Neural progenitor cell (in vitro differentiated cells): ENCODE results near the gene CLNS1A. TPM values are rescaled to one million over a fixed set of nuclear protein-coding genes. Genes with fewer than 3 reads are reported as not detected.
"Not testable (repeated sequence)": the region's sequence is repeated elsewhere in the genome, so short reads cannot be mapped to it uniquely, and the experiment has no call there.

Experiments
- DNase-seq: peaks from one replicate; pipeline ENCODE4 v3.0.0-alpha.2; 2016; ENCODE audit warnings: low spot score
- H2AFZ ChIP-seq: fragments of 200-600 bp; sonication (generic); replicated peaks from 2 replicates; pipeline ENCODE4 v1.6.1; 2016; ENCODE audit warnings: antibody characterized with exemption
- H3F3A ChIP-seq: fragments of 200-600 bp; sonication (generic); 2 replicates; pipeline ENCODE4 v1.6.1; 2016; ENCODE audit warnings: antibody characterized with exemption, low read depth
- H3K27ac ChIP-seq: fragments of 200-600 bp; sonication (generic); 2 replicates; pipeline ENCODE4 v1.5.1; 2016; ENCODE audit warnings: mild to moderate bottlenecking
- H3K27me3 ChIP-seq: fragments of 200-600 bp; sonication (generic); 2 replicates; pipeline ENCODE4 v1.6.1; 2016; ENCODE audit warnings: mild to moderate bottlenecking, moderate library complexity
- H3K36me3 ChIP-seq: fragments of 200-600 bp; sonication (generic); 2 replicates; pipeline ENCODE4 v1.5.1; 2016
- H3K4me1 ChIP-seq: fragments of 200-600 bp; sonication (generic); 2 replicates; pipeline ENCODE4 v1.6.1; 2016; ENCODE audit warnings: mixed run types
- H3K4me2 ChIP-seq: fragments of 200-600 bp; sonication (generic); 2 replicates; pipeline ENCODE4 v1.6.1; 2016
- H3K4me3 ChIP-seq: fragments of 200-600 bp; sonication (generic); 2 replicates; pipeline ENCODE4 v1.5.1; 2016
- H3K79me2 ChIP-seq: fragments of 200-600 bp; sonication (generic); 2 replicates; pipeline ENCODE4 v1.6.1; 2016; ENCODE audit warnings: low read depth
- H3K9ac ChIP-seq: fragments of 200-600 bp; sonication (generic); 2 replicates; pipeline ENCODE4 v1.6.1; 2016
- H3K9me3 ChIP-seq: fragments of 200-600 bp; sonication (generic); 2 replicates; pipeline ENCODE4 v1.5.1; 2016; ENCODE audit warnings: low read depth
- H4K20me1 ChIP-seq: fragments of 200-600 bp; sonication (generic); 2 replicates; pipeline ENCODE4 v1.6.1; 2016; ENCODE audit warnings: low read depth
- H3K27ac Mint-ChIP-seq: 3 replicates; pipeline ENCODE4 v1.8.0; 2021; ENCODE audit warnings: mixed read lengths
- H3K27me3 Mint-ChIP-seq: 2 replicates; pipeline ENCODE4 v1.8.0; 2022; ENCODE audit warnings: low read depth, mild to moderate bottlenecking, inconsistent platforms, moderate library complexity, mixed read lengths; ENCODE audit not compliant: insufficient read depth
- H3K36me3 Mint-ChIP-seq: 3 replicates; pipeline ENCODE4 v1.8.0; 2021; ENCODE audit warnings: mixed read lengths
- H3K4me1 Mint-ChIP-seq: 3 replicates; pipeline ENCODE4 v1.8.0; 2021; ENCODE audit warnings: mixed read lengths
- H3K4me3 Mint-ChIP-seq: 3 replicates; pipeline ENCODE4 v1.8.0; 2021; ENCODE audit warnings: mild to moderate bottlenecking, moderate library complexity, mixed read lengths
- H3K9me3 Mint-ChIP-seq: 3 replicates; pipeline ENCODE4 v1.8.0; 2020; ENCODE audit warnings: mixed read lengths
- CTCF ChIP-seq: fragments of 200-600 bp; sonication (generic); IDR thresholded peaks from 2 replicates; pipeline ENCODE4 v1.5.1; 2017; ENCODE audit warnings: antibody characterized with exemption, mild to moderate bottlenecking
- EZH2 ChIP-seq: fragments of 200-600 bp; sonication (generic); IDR thresholded peaks from 2 replicates; pipeline ENCODE4 v1.6.1; 2017; ENCODE audit warnings: antibody characterized with exemption, mild to moderate bottlenecking, moderate library complexity
- EZH2phosphoT487 ChIP-seq: fragments of 200-600 bp; sonication (generic); IDR thresholded peaks from 2 replicates; pipeline ENCODE4 v1.6.1; 2017; ENCODE audit warnings: antibody characterized with exemption
- total RNA-seq: library from RNA; depleted of rRNA; stranded (reverse); fragments of >200 nt; gene quantifications from 2 replicates; pipeline ENCODE4 v1.2.3, GENCODE V29; 2015; ENCODE audit warnings: low replicate concordance

CLNS1A gene
- total RNA-seq, 1 donor from 2014 or later: 413 TPM

- peaks cover 6% of the 10 kb centered on the region for H3K36me3 Mint-ChIP-seq
- H3K79me2 ChIP-seq: no peaks in the 10 kb centered on the region
- H3K9me3 Mint-ChIP-seq: peaks cover 5% of the 10 kb centered on the region
- peaks cover 11% of the 10 kb centered on the region for H3K4me1 Mint-ChIP-seq
- no peaks in the 10 kb centered on the region for H3K36me3 ChIP-seq
- H3K9ac ChIP-seq: no peak overlapping the region
- H3K4me3 Mint-ChIP-seq: peak overlapping the region; percentile 86
- H3K27ac ChIP-seq: no peak overlapping the region
- H3K4me2 ChIP-seq: peak overlapping the region; percentile 95
- H3K27me3 ChIP-seq: peaks cover 15% of the 10 kb centered on the region
- H3K27ac Mint-ChIP-seq: no peak overlapping the region
- TF ChIP-seq EZH2phosphoT487: no peak
- no peak for TF ChIP-seq CTCF
- TF ChIP-seq EZH2: no peak
- H2AFZ ChIP-seq: peak overlapping the region; percentile 98
- H3K27me3 Mint-ChIP-seq: peaks cover 5% of the 10 kb centered on the region
- no peak for DNase-seq
- no peaks in the 10 kb centered on the region for H3K9me3 ChIP-seq
- peaks cover 26% of the 10 kb centered on the region for H3F3A ChIP-seq
- peak overlapping the region; percentile 62 for H3K4me3 ChIP-seq
- peaks cover 14% of the 10 kb centered on the region for H3K4me1 ChIP-seq
- H4K20me1 ChIP-seq: peaks cover 10% of the 10 kb centered on the region
These were observed 48.4 kb downstream of the CLNS1A start for GRCh38 chr11:77589181-77589520.

- Histone ChIP-seq H3K9me3 (peaks cover 27% of the 10 kb centered on the region), H3K27ac (no peak overlapping the region), H3K79me2 (no peaks in the 10 kb centered on the region), H3K36me3 (no peaks in the 10 kb centered on the region), H4K20me1 (no peaks in the 10 kb centered on the region), H3F3A (no peaks in the 10 kb centered on the region), H2AFZ (no peak overlapping the region), H3K27me3 (no peaks in the 10 kb centered on the region), H3K4me2 (no peak overlapping the region), H3K4me3 (no peak overlapping the region), H3K9ac (no peak overlapping the region), H3K4me1 (no peaks in the 10 kb centered on the region)
- H3K27ac Mint-ChIP-seq: no peak overlapping the region
- peak; percentile 66 for DNase-seq
- no peaks in the 10 kb centered on the region for H3K4me1 Mint-ChIP-seq
- H3K36me3 Mint-ChIP-seq: peaks cover 9% of the 10 kb centered on the region
- peaks cover 42% of the 10 kb centered on the region for H3K9me3 Mint-ChIP-seq
- no peaks in the 10 kb centered on the region for H3K27me3 Mint-ChIP-seq
- no peak for TF ChIP-seq CTCF
- TF ChIP-seq EZH2phosphoT487: no peak
- TF ChIP-seq EZH2: no peak
- H3K4me3 Mint-ChIP-seq: no peak overlapping the region
These were observed 56.8 kb downstream of the CLNS1A start for GRCh38 chr11:77580712-77581337.

- H3K9ac ChIP-seq, H3K27ac ChIP-seq, DNase-seq, H3K4me2 ChIP-seq, H3K27ac Mint-ChIP-seq, H3K4me1 ChIP-seq, H3K79me2 ChIP-seq, H3K36me3 ChIP-seq, H3K36me3 Mint-ChIP-seq, H3K4me3 Mint-ChIP-seq, H3K4me3 ChIP-seq, H3K27me3 Mint-ChIP-seq, H3K9me3 ChIP-seq, H3K4me1 Mint-ChIP-seq, H4K20me1 ChIP-seq, H3K27me3 ChIP-seq, H3F3A ChIP-seq, H2AFZ ChIP-seq: not testable (repeated sequence)
- H3K9me3 Mint-ChIP-seq: peaks cover 19% of the 10 kb centered on the region
These were observed 62.2 kb downstream of the CLNS1A start for GRCh38 chr11:77575428-77575827.

GRCh38 chr11:77570896-77571295 is 66.7 kb downstream of the CLNS1A start:
- not testable (repeated sequence) for H3K36me3 ChIP-seq, H3K4me1 ChIP-seq, DNase-seq, H3K4me3 Mint-ChIP-seq, H3K27me3 ChIP-seq, H3K9me3 Mint-ChIP-seq, H3K79me2 ChIP-seq, H3K9ac ChIP-seq, H3K27ac Mint-ChIP-seq, H2AFZ ChIP-seq, H3F3A ChIP-seq, H3K36me3 Mint-ChIP-seq, H3K27ac ChIP-seq, H4K20me1 ChIP-seq, H3K4me1 Mint-ChIP-seq, H3K4me3 ChIP-seq, H3K4me2 ChIP-seq, H3K9me3 ChIP-seq, H3K27me3 Mint-ChIP-seq
